ENCODE data around the gene FAAP20.

FAAP20 gene

DNA sequence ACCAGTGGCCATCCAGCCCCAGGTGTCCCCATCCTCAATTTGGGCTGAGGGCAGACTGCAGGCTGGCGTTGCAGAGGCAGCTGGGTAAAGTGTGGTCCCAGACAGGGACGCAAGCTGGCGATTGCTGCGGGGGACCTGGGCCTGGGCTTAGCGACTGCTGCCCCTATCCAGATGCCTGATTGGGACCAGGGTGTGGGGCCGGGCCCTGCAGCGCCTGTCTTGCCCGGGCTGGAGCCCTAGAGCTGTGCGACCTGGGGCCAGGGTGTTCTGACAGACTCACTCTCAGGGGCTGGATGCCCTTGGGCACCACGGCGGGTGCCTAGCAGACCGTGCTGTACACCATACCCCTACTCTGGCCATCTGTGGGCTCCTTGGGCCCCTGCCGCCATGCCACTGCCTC is 16.2 kb upstream of the FAAP20 start:
- Histone ChIP-seq H3K36me3 (ENCODE audit: insufficient read depth, low read length) (no peaks in the 10 kb centered on the region), H3K9me3 (ENCODE audit: low read length) (no peaks in the 10 kb centered on the region), H3K4me3 (ENCODE audit: low read length) (no peak overlapping the region), H3K27me3 (ENCODE audit: insufficient read depth, low read length) (no peaks in the 10 kb centered on the region), H3K4me1 (ENCODE audit: insufficient read depth, low read length) (peaks cover 51% of the 10 kb centered on the region), H2AFZ (ENCODE audit: low read depth, low read length) (no peak overlapping the region)

GRCh38 chr1:2210084-2210653 is 15.6 kb upstream of the FAAP20 start:
- Histone ChIP-seq H2AFZ (ENCODE audit: low read depth, low read length) (no peak overlapping the region), H3K9me3 (ENCODE audit: low read length) (no peaks in the 10 kb centered on the region), H3K4me1 (ENCODE audit: insufficient read depth, low read length) (peaks cover 48% of the 10 kb centered on the region), H3K36me3 (ENCODE audit: insufficient read depth, low read length) (no peaks in the 10 kb centered on the region), H3K4me3 (ENCODE audit: low read length) (no peak overlapping the region), H3K27me3 (ENCODE audit: insufficient read depth, low read length) (no peaks in the 10 kb centered on the region)

DNA sequence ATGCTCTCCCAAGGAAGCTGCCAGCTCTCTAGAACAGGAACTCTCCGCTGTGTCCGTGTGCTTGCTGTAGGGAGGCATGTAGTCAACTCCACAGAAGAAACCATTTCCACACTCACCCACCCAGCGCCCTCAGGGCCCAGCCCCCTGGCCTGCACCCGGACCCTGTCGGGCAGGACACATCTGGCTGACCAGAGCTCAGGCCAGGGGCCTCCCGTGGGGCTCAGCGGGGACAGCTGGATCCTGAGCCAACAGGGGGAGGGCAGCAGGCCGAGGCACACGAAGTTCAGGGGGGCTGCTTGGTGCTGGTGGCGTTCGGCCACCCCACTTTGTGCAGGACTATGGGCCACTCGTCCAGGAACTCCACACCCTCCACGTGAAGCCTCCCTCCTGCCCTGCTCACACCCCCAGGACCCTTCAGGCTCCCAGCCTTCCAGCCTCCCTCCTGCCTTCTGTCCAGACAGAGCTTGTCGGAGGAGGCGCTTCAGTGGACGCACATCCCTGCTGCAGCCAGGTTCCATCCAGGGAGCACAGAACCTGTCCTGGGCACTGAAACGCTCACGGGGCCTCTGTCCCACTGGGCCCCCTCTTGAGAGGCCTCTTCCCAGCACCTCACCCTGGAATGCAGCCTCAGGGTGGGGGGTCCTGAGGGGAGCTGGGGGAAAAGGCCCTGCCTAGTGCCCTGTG is 15.0 kb upstream of the FAAP20 start:
- H3K4me1 ChIP-seq (ENCODE audit: insufficient read depth, low read length) = peaks cover 42% of the 10 kb centered on the region
- no peaks in the 10 kb centered on the region for H3K27me3 ChIP-seq (ENCODE audit: insufficient read depth, low read length)
- H3K36me3 ChIP-seq (ENCODE audit: insufficient read depth, low read length) = no peaks in the 10 kb centered on the region
- H3K9me3 ChIP-seq (ENCODE audit: low read length) = no peaks in the 10 kb centered on the region
- no peak overlapping the region for H3K4me3 ChIP-seq (ENCODE audit: low read length)
- H2AFZ ChIP-seq (ENCODE audit: low read depth, low read length) = no peak overlapping the region

DNA sequence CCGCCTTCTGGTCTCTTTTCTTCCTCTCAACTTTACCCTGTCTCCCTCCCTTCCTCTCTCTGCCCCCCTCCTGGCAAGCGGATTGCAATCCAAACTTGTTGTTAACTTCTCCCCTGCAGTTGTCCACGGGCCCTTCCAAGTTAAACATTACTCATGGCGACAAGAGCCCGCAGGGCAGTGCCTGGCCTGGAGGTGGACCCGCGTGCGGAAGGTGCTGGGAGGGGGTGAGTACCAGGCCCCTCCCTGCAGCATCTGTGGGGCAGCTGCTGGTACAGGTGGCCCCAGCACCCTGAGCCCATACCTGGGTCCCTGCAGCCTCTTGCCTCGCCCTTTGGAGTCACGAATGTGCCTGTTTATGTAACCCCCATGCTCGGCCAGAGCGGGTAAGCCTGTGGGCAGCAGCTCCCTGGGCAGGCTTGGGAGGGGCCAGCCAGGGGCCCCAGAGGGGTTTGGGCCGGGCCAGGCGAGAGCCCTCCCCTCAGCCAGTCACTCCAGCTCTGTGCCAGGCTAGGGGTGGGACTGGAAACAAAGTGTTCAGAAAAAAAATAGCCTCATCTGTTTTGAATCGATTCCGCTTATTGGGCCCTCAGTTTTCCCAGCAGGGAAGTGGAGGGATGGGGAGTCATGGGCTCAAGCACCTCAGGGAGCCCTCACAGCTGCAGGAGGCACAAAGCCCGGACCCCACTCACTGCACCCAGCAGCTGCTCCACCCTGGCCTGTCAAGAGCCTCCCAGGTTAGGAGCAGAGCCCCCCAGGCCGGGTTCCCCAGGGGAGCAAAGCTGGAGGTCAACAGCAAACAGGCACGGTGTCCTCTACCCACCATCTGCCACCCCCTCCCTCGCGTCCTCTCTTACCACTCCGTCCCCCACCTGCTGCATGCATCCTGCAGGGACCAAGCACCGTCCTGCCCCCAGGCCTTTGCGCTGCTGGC is 14.0 kb upstream of the FAAP20 start:
- H3K4me1 ChIP-seq (ENCODE audit: insufficient read depth, low read length) = peaks cover 41% of the 10 kb centered on the region
- H3K27me3 ChIP-seq (ENCODE audit: insufficient read depth, low read length) = no peaks in the 10 kb centered on the region
- H3K4me3 ChIP-seq (ENCODE audit: low read length) = no peak overlapping the region
- no peak overlapping the region for H2AFZ ChIP-seq (ENCODE audit: low read depth, low read length)
- H3K36me3 ChIP-seq (ENCODE audit: insufficient read depth, low read length) = no peaks in the 10 kb centered on the region
- H3K9me3 ChIP-seq (ENCODE audit: low read length) = no peaks in the 10 kb centered on the region

DNA sequence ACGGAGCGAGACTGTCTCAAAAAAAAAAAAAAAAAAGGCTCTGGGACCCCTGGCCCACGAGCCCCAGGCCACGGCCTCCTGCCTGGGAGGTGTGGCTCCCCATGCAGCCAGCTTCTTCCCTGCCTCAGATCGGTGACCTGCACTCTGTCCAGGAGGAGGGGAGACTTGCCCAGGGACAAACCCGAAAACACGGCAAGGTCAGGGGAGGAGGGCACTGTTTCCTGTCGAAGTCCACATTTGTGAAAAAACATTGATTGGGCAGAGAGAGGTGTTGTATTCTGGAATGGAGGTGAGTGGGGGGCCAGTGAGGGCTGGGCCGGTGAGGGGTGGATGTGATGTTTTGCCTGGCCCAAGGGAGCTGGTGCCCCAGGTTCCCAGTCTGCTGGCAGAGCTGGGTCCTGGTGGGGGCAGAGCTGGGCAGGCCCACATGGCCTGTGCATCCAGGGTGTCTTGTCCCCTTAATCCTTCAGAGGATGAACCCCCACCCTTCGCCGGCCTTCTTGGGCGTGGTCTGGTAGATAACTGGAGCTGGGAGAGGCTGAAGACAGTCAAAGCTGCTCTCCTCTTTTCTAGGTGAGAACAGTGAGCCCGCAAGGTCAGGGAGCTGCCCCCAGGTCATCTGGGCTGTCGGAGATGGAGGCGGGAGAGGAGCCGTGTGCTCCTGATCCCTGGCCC is 12.4 kb upstream of the FAAP20 start:
- H3K9me3 ChIP-seq (ENCODE audit: low read length) = no peaks in the 10 kb centered on the region
- H2AFZ ChIP-seq (ENCODE audit: low read depth, low read length) = no peak overlapping the region
- H3K4me1 ChIP-seq (ENCODE audit: insufficient read depth, low read length) = peaks cover 35% of the 10 kb centered on the region
- no peak overlapping the region for H3K4me3 ChIP-seq (ENCODE audit: low read length)
- no peaks in the 10 kb centered on the region for H3K36me3 ChIP-seq (ENCODE audit: insufficient read depth, low read length)
- peaks cover 4% of the 10 kb centered on the region for H3K27me3 ChIP-seq (ENCODE audit: insufficient read depth, low read length)

GRCh38 chr1:2205191-2205952 is 10.8 kb upstream of the FAAP20 start:
- peaks cover 35% of the 10 kb centered on the region for H3K4me1 ChIP-seq (ENCODE audit: insufficient read depth, low read length)
- H2AFZ ChIP-seq (ENCODE audit: low read depth, low read length) = no peak overlapping the region
- no peaks in the 10 kb centered on the region for H3K36me3 ChIP-seq (ENCODE audit: insufficient read depth, low read length)
- no peaks in the 10 kb centered on the region for H3K9me3 ChIP-seq (ENCODE audit: low read length)
- H3K4me3 ChIP-seq (ENCODE audit: low read length) = no peak overlapping the region
- H3K27me3 ChIP-seq (ENCODE audit: insufficient read depth, low read length) = peaks cover 4% of the 10 kb centered on the region

- peak overlapping the region; percentile 15 for H2AFZ ChIP-seq (ENCODE audit: low read depth, low read length)
- H3K36me3 ChIP-seq (ENCODE audit: insufficient read depth, low read length) = no peaks in the 10 kb centered on the region
- peaks cover 4% of the 10 kb centered on the region for H3K27me3 ChIP-seq (ENCODE audit: insufficient read depth, low read length)
- peak overlapping the region; percentile 10 for H3K4me3 ChIP-seq (ENCODE audit: low read length)
- peaks cover 32% of the 10 kb centered on the region for H3K4me1 ChIP-seq (ENCODE audit: insufficient read depth, low read length)
- H3K9me3 ChIP-seq (ENCODE audit: low read length) = no peaks in the 10 kb centered on the region
These were observed 10.0 kb upstream of the FAAP20 start for GRCh38 chr1:2204415-2205190.

- Histone ChIP-seq H3K4me3 (ENCODE audit: low read length) (peak overlapping the region; percentile 10), H3K4me1 (ENCODE audit: insufficient read depth, low read length) (peaks cover 29% of the 10 kb centered on the region), H3K27me3 (ENCODE audit: insufficient read depth, low read length) (peaks cover 4% of the 10 kb centered on the region), H2AFZ (ENCODE audit: low read depth, low read length) (peak overlapping the region; percentile 15), H3K36me3 (ENCODE audit: insufficient read depth, low read length) (no peaks in the 10 kb centered on the region), H3K9me3 (ENCODE audit: low read length) (no peaks in the 10 kb centered on the region)
These were observed 9.3 kb upstream of the FAAP20 start for GRCh38 chr1:2203671-2204414.

DNA sequence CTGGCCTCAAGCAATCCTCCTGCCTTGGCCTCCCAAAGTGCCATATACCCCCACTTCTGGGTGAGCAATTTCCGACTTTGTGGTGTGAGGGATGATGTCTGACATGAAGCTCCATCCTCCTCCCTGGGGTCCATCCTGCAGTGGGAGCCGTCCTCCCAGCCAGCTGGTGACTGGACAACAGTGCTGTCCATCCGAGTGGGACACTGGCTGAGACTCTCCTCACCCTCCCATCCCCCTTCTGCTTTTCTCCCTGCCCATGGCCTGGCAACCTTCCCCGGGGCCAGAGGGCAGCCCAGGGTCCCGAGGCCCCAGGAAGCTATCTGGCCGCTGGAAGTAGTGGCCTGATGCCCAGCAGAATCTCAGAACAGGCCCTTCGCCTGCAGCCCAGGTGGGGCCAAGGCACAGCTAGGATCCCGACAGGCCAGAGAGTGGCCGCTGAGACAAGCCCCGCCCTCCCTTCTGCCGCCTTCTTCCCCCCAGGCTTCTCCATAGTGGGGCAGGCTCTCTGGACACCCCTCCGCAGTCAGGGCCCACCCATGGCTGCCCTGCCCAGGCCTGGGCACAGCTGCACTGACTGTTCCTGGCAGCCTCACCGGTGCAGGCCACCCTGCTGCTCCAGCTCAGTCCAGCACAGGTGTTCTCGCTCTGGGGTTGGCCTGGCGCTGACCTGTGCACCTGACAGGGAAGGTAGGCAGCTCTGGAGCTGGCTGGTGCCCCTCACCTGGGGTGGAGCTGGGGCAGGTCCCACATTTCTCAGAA is 8.4 kb upstream of the FAAP20 start:
- Histone ChIP-seq H3K4me3 (ENCODE audit: low read length) (no peak overlapping the region), H3K27me3 (ENCODE audit: insufficient read depth, low read length) (peaks cover 8% of the 10 kb centered on the region), H2AFZ (ENCODE audit: low read depth, low read length) (no peak overlapping the region), H3K36me3 (ENCODE audit: insufficient read depth, low read length) (no peaks in the 10 kb centered on the region), H3K4me1 (ENCODE audit: insufficient read depth, low read length) (peaks cover 30% of the 10 kb centered on the region), H3K9me3 (ENCODE audit: low read length) (no peaks in the 10 kb centered on the region)

DNA sequence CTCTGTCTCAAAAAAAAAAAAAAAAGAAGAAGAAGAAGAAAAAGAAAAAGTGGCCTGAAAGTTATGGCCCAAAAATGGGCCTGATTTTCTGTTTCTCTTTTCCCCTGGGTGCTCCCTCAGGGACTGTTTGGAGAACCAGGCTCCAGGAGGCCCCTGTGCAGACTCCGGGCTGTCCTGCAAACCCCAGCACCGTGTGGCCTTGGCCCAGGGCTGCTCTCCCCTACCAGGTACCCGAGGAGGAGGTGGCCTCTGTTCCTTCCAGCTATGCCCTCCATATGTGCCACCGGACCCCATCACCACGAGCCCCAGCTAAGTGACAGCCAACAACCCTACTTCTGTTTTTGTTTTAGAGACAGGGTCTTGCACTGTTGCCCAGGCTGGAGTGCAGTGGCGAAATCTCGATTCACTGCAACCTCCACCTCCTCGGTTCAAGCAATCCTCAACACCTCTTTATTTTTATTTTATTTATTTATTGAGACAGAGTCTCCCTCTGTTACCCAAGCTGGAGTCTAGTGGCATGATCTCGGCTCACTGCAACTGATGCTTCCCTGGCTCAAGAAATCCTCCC is 7.5 kb upstream of the FAAP20 start:
- H3K4me3 ChIP-seq (ENCODE audit: low read length) = no peak overlapping the region
- H3K27me3 ChIP-seq (ENCODE audit: insufficient read depth, low read length) = peaks cover 8% of the 10 kb centered on the region
- H3K9me3 ChIP-seq (ENCODE audit: low read length) = no peaks in the 10 kb centered on the region
- no peaks in the 10 kb centered on the region for H3K36me3 ChIP-seq (ENCODE audit: insufficient read depth, low read length)
- H2AFZ ChIP-seq (ENCODE audit: low read depth, low read length) = no peak overlapping the region
- peaks cover 29% of the 10 kb centered on the region for H3K4me1 ChIP-seq (ENCODE audit: insufficient read depth, low read length)

DNA sequence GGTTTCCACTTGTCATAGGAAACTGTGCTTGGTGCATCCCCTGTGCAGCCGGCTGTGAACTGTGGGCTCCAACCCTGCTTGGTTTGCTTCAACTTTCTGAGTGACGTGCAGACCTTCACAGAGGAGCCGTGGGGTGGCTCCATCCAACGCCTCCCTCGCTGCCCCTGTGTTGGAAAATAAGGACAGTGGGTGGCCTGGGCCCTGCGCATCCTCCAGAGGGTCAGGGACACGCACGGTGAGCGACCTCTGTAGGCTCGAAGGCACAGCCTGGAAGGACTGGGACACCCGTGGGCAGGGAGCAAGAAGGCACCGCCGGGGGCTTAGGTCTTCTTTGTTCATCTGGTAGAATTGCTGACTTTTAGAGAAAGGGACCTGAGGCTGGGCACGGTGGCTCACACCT is 6.5 kb upstream of the FAAP20 start:
- Histone ChIP-seq H3K27me3 (ENCODE audit: insufficient read depth, low read length) (peaks cover 8% of the 10 kb centered on the region), H3K4me1 (ENCODE audit: insufficient read depth, low read length) (peaks cover 28% of the 10 kb centered on the region), H3K36me3 (ENCODE audit: insufficient read depth, low read length) (no peaks in the 10 kb centered on the region), H2AFZ (ENCODE audit: low read depth, low read length) (no peak overlapping the region), H3K4me3 (ENCODE audit: low read length) (no peak overlapping the region), H3K9me3 (ENCODE audit: low read length) (no peaks in the 10 kb centered on the region)

Measured in neuron (in vitro differentiated cells).